Measurements from ENCODE around the gene ESRRA.
"Not testable (repeated sequence)": the region's sequence is repeated elsewhere in the genome, so short reads cannot be mapped to it uniquely, and the experiment has no call there.

Gene ESRRA

GRCh38 chr11:64313491-64314145 is 8.3 kb downstream of the ESRRA start:
- in situ Hi-C loops (cut with MboI; ENCODE audit: low pct_unique_long_range_greater_than_20kb, low sequenced_read_pairs, unreplicated experiment): no loop called here
- no peak for DNase-seq (ENCODE audit: low spot score)
- no peak for TF ChIP-seq CTCF (IDR thresholded peaks at IDR 0.05; ENCODE audit: extremely low read depth, insufficient read depth, missing control alignments)

- in situ Hi-C loops (cut with MboI; ENCODE audit: low pct_unique_long_range_greater_than_20kb, low sequenced_read_pairs, unreplicated experiment): no loop called here
- peak; percentile 16 for TF ChIP-seq CTCF (IDR thresholded peaks at IDR 0.05; ENCODE audit: extremely low read depth, insufficient read depth, missing control alignments)
- DNase-seq (ENCODE audit: low spot score): no peak
These were observed 9.0 kb downstream of the ESRRA start for GRCh38 chr11:64314146-64314804.

GRCh38 chr11:64314805-64315561 is 9.7 kb downstream of the ESRRA start:
- in situ Hi-C loops (cut with MboI; ENCODE audit: low pct_unique_long_range_greater_than_20kb, low sequenced_read_pairs, unreplicated experiment): no loop called here
- no peak for DNase-seq (ENCODE audit: low spot score)
- no peak for TF ChIP-seq CTCF (IDR thresholded peaks at IDR 0.05; ENCODE audit: extremely low read depth, insufficient read depth, missing control alignments)

- in situ Hi-C loops (cut with MboI; ENCODE audit: low pct_unique_long_range_greater_than_20kb, low sequenced_read_pairs, unreplicated experiment); DNase-seq (ENCODE audit: low spot score): not testable (repeated sequence)
These were observed 10.6 kb downstream of the ESRRA start for GRCh38 chr11:64315667-64316526.

GRCh38 chr11:64316672-64317324 is 11.5 kb downstream of the ESRRA start:
- peak; percentile 18 for TF ChIP-seq CTCF (IDR thresholded peaks at IDR 0.05; ENCODE audit: extremely low read depth, insufficient read depth, missing control alignments)
- DNase-seq (ENCODE audit: low spot score): no peak
- in situ Hi-C loops (cut with MboI; ENCODE audit: low pct_unique_long_range_greater_than_20kb, low sequenced_read_pairs, unreplicated experiment): no loop called here

- DNase-seq (ENCODE audit: low spot score): peak; percentile 95
These were observed 12.1 kb downstream of the ESRRA start, which contains the start of gene TRMT112 for GRCh38 chr11:64317325-64317960. Gene TRMT112, minus strand, starts transcription at chr11:64317559. Its CDS starts 33 bp downstream, at chr11:64317526.

More at GRCh38 chr11:64317325-64317960, 12.1 kb downstream of the ESRRA start, which contains the start of gene TRMT112:
- in situ Hi-C loops (cut with MboI; ENCODE audit: low pct_unique_long_range_greater_than_20kb, low sequenced_read_pairs, unreplicated experiment): no loop called here
- TF ChIP-seq CTCF (IDR thresholded peaks at IDR 0.05; ENCODE audit: extremely low read depth, insufficient read depth, missing control alignments): no peak
